DND-41 (cell line): ENCODE measurements around the gene DDX1.

Experiments
- EZH2 ChIP-seq: IDR thresholded peaks from 3 replicates; pipeline ENCODE4 v1.6.1; 2012; ENCODE audit warnings: borderline replicate concordance, low read depth, mild to moderate bottlenecking, moderate library complexity, low read length, inconsistent platforms; ENCODE audit not compliant: severe bottlenecking
- TF ChIP-seq, protein P1 (sequence below): IDR thresholded peaks from 2 replicates; pipeline ENCODE4 v1.5.1; 2012; ENCODE audit warnings: borderline replicate concordance, low read length, moderate library complexity, mild to moderate bottlenecking; ENCODE audit not compliant: poor library complexity, severe bottlenecking; ENCODE audit errors: extremely low read depth

- TF ChIP-seq, protein P1, sequence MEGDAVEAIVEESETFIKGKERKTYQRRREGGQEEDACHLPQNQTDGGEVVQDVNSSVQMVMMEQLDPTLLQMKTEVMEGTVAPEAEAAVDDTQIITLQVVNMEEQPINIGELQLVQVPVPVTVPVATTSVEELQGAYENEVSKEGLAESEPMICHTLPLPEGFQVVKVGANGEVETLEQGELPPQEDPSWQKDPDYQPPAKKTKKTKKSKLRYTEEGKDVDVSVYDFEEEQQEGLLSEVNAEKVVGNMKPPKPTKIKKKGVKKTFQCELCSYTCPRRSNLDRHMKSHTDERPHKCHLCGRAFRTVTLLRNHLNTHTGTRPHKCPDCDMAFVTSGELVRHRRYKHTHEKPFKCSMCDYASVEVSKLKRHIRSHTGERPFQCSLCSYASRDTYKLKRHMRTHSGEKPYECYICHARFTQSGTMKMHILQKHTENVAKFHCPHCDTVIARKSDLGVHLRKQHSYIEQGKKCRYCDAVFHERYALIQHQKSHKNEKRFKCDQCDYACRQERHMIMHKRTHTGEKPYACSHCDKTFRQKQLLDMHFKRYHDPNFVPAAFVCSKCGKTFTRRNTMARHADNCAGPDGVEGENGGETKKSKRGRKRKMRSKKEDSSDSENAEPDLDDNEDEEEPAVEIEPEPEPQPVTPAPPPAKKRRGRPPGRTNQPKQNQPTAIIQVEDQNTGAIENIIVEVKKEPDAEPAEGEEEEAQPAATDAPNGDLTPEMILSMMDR = no peak
- no peak for TF ChIP-seq EZH2
These were observed 86.7 kb downstream of the DDX1 start for GRCh38 chr2:15678346-15678745.
